Germinal center (tissue), 1 donor: ENCODE measurements around the gene CGB8.
"Not testable (repeated sequence)": the region's sequence is repeated elsewhere in the genome, so short reads cannot be mapped to it uniquely, and the experiment has no call there.

Experiments
- DNase-seq: peaks from one replicate; pipeline ENCODE4 v3.0.0; 2012; ENCODE audit warnings: mixed read lengths, low spot score

The CGB8 gene

GRCh38 chr19:49049011-49049410 lies at the start of gene CGB8:
TSS of gene CGB8 (minus strand) at chr19:49049111. CDS start at chr19:49048739, 372 bp downstream.
- DNase-seq = not testable (repeated sequence)

GRCh38 chr19:49097453-49098288 lies 48.8 kb upstream of the CGB8 start:
- DNase-seq = peak; percentile 77

- DNase-seq = no peak
Observed at GRCh38 chr19:49094505-49095482, 45.9 kb upstream of the CGB8 start.

GRCh38 chr19:49092686-49093085 lies 43.8 kb upstream of the CGB8 start:
- DNase-seq = no peak

- DNase-seq = no peak
Observed at GRCh38 chr19:49091391-49092038, 42.6 kb upstream of the CGB8 start.

GRCh38 chr19:49086296-49086695 lies 37.4 kb upstream of the CGB8 start:
- DNase-seq = no peak

- no peak for DNase-seq
Observed at GRCh38 chr19:49085868-49086232, 36.9 kb upstream of the CGB8 start.

- DNase-seq = peak; percentile 100
Observed at GRCh38 chr19:49085020-49085867, 36.3 kb upstream of the CGB8 start, which contains the start of gene SNRNP70. TSS of gene SNRNP70 (plus strand) at chr19:49085451. CDS start at chr19:49086415, 964 bp downstream.

- DNase-seq = no peak
Observed at GRCh38 chr19:49084206-49085019, 35.5 kb upstream of the CGB8 start.

GRCh38 chr19:49081273-49081672 lies 32.4 kb upstream of the CGB8 start:
- no peak for DNase-seq

- no peak for DNase-seq
Observed at GRCh38 chr19:49080392-49080791, 31.5 kb upstream of the CGB8 start.

- DNase-seq = not testable (repeated sequence)
Observed at GRCh38 chr19:49074869-49075268, 26.0 kb upstream of the CGB8 start.

GRCh38 chr19:49073514-49074378 lies 24.8 kb upstream of the CGB8 start:
- no peak for DNase-seq

- peak; percentile 38 for DNase-seq
Observed at GRCh38 chr19:49071860-49072547, 23.1 kb upstream of the CGB8 start.

GRCh38 chr19:49070416-49070815 lies 21.5 kb upstream of the CGB8 start:
- no peak for DNase-seq

- no peak for DNase-seq
Observed at GRCh38 chr19:49069026-49069425, 20.1 kb upstream of the CGB8 start.

- no peak for DNase-seq
Observed at GRCh38 chr19:49067554-49067953, 18.6 kb upstream of the CGB8 start.

- DNase-seq = no peak
Observed at GRCh38 chr19:49065905-49066512, 17.1 kb upstream of the CGB8 start.
